Mononuclear cell (primary cell): Measurements from ENCODE around the gene KRTAP20-2. TPM values are rescaled to one million over a fixed set of nuclear protein-coding genes. Genes with fewer than 3 reads are reported as not detected.

ENCODE experiments used
- H3K27me3 ChIP-seq: 2 replicates; pipeline ENCODE4 v1.6.0; 2011; ENCODE audit warnings: low read length, control low read depth; ENCODE audit not compliant: insufficient read depth
- H3K4me1 ChIP-seq: 2 replicates; pipeline ENCODE4 v1.5.1; 2011; ENCODE audit warnings: mild to moderate bottlenecking, low read length, control low read depth; ENCODE audit not compliant: insufficient read depth
- H3K4me3 ChIP-seq: 2 replicates; pipeline ENCODE4 v1.5.1; 2011; ENCODE audit warnings: mild to moderate bottlenecking, low read length, moderate library complexity
- H3K9me3 ChIP-seq: 2 replicates; pipeline ENCODE4 v1.5.1; 2011; ENCODE audit warnings: low read depth, mild to moderate bottlenecking, control low read depth, low read length
- total RNA-seq: library from RNA; depleted of rRNA; stranded (reverse); fragments of >200 nt; gene quantifications from one replicate; pipeline ENCODE4 v1.2.3, GENCODE V29; 2012

Gene KRTAP20-2
- total RNA-seq, 1 donor, result not detected

DNA sequence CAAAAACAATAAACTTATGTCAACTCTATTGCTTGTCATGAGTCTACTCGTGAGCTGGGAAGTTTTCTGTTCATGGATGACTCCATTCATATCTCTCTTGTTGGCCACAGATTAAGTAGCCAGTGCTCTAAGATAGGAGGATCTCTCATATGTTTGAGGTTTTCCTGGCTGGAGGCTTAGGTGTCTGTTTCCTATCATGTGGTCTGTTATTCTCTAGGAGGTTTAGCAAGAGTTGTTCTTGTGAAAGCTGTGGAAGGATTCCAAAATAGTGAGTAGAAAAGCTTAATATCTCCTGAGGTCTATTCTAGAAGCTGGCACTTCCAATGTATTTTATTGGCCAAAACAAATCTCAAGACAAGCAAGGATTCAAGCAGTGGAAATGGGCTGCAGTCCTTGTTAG lies 5.8 kb upstream of the KRTAP20-2 start:
- H3K9me3 ChIP-seq, result peaks cover under 1% of the 10 kb centered on the region
- no peaks in the 10 kb centered on the region for H3K27me3 ChIP-seq
- H3K4me3 ChIP-seq, result no peak overlapping the region
- H3K4me1 ChIP-seq, result no peaks in the 10 kb centered on the region

GRCh38 chr21:30638686-30639085 lies 3.7 kb downstream of the KRTAP20-2 start:
- Histone ChIP-seq H3K4me1 (no peaks in the 10 kb centered on the region), H3K9me3 (peaks cover 5% of the 10 kb centered on the region), H3K4me3 (no peak overlapping the region), H3K27me3 (no peaks in the 10 kb centered on the region)

- no peak within 1 kb of the TSS for H3K4me3 ChIP-seq
- no peaks in the 10 kb centered on the region for H3K4me1 ChIP-seq
- H3K27me3 ChIP-seq, result no peaks in the 10 kb centered on the region
- H3K9me3 ChIP-seq, result no peaks in the 10 kb centered on the region
These were observed 7.6 kb downstream of the KRTAP20-2 start, which contains the start of gene KRTAP20-3 for GRCh38 chr21:30642564-30642963. TSS of gene KRTAP20-3 (plus strand) at chr21:30642864.

GRCh38 chr21:30646904-30647414 lies 12.0 kb downstream of the KRTAP20-2 start:
- H3K4me1 ChIP-seq, result no peaks in the 10 kb centered on the region
- H3K4me3 ChIP-seq, result no peak overlapping the region
- H3K9me3 ChIP-seq, result no peaks in the 10 kb centered on the region
- H3K27me3 ChIP-seq, result no peaks in the 10 kb centered on the region

DNA sequence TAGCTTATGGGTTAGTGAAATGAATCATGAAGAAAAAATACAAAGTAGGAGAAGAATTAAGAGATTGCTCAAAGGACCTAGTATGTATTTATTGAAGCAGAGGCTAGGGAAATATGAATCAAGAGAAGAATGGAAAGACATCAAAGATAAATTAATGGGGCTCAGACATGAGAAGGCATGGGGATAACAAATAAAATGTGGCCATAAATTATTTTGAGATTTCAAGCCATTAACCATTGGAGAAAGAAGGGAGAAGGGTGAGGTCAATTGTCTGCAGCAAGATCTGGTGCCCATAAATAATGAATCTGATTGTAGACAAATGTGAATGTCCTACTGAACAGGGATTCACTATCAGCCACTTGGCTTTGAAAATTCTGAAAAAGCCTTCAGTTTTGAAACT lies 17.9 kb downstream of the KRTAP20-2 start:
- Histone ChIP-seq H3K4me3 (no peak overlapping the region), H3K27me3 (no peaks in the 10 kb centered on the region), H3K4me1 (no peaks in the 10 kb centered on the region), H3K9me3 (no peaks in the 10 kb centered on the region)

DNA sequence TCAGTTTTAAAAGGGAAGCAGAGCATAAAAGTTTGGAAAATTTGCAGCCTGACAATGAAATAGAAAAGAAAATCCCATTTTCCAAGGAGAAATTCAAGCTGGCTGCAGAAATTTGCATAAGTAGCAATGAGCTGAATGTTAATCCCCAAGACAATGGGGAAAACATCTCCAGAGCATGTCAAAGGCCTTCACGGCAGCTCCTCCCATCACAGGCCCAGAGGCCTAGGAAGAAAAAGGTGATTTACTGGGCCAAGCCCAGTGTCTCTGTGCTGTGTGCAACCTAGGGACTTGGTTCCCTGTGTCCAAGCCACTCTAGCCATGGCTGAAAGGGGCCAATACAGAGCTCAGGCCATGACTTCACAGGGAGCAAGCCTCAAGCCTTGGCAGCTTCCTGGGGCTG lies 33.8 kb downstream of the KRTAP20-2 start:
- Histone ChIP-seq H3K4me3 (no peak overlapping the region), H3K9me3 (no peaks in the 10 kb centered on the region), H3K4me1 (no peaks in the 10 kb centered on the region), H3K27me3 (no peaks in the 10 kb centered on the region)

- Histone ChIP-seq H3K27me3 (no peaks in the 10 kb centered on the region), H3K9me3 (no peaks in the 10 kb centered on the region), H3K4me1 (no peaks in the 10 kb centered on the region), H3K4me3 (no peak overlapping the region)
These were observed 38.1 kb downstream of the KRTAP20-2 start for GRCh38 chr21:30672985-30673650.

DNA sequence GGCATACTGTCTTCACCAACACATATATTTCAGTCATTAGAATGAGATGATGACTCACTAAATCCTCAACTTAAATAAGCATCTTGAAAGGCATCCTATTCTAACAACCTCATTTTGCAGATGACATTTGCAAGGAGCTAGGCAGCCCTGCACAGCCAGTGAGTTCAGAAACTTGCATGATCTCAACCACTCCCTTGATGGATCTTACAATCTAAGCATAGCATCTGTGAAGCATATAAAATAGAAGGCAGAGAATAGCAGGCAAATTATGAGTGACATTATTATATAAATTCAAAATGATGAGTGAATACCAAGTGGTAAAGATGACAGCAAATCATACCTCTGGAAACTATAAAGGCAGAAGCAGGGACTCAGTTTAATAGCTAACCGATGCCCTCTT lies 39.3 kb downstream of the KRTAP20-2 start:
- no peaks in the 10 kb centered on the region for H3K4me1 ChIP-seq
- no peak overlapping the region for H3K4me3 ChIP-seq
- H3K27me3 ChIP-seq, result no peaks in the 10 kb centered on the region
- H3K9me3 ChIP-seq, result peaks cover 5% of the 10 kb centered on the region

DNA sequence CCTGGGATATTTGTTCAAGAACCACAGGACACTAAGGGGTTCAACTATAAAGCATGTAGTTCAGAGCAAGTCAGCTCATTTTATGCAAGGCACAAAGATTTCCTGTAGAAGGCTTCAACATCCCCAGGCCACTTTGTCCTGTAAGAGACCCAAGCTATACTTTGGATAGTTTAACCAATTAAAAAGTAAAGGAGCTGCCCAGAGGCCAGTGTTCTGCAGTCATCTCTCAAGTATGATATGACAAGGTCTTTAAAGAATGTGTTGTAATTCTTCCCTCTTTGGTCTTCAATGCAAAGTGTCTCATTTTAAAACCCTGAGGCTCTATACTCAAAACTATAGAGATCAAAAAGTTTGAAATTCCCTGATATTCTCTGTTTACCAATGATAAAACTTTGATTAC lies 41.7 kb downstream of the KRTAP20-2 start:
- no peaks in the 10 kb centered on the region for H3K27me3 ChIP-seq
- H3K4me3 ChIP-seq, result no peak overlapping the region
- peaks cover 5% of the 10 kb centered on the region for H3K9me3 ChIP-seq
- no peaks in the 10 kb centered on the region for H3K4me1 ChIP-seq

GRCh38 chr21:30680586-30680985 lies 45.6 kb downstream of the KRTAP20-2 start:
- peaks cover 5% of the 10 kb centered on the region for H3K9me3 ChIP-seq
- H3K4me1 ChIP-seq, result no peaks in the 10 kb centered on the region
- no peak overlapping the region for H3K4me3 ChIP-seq
- no peaks in the 10 kb centered on the region for H3K27me3 ChIP-seq

DNA sequence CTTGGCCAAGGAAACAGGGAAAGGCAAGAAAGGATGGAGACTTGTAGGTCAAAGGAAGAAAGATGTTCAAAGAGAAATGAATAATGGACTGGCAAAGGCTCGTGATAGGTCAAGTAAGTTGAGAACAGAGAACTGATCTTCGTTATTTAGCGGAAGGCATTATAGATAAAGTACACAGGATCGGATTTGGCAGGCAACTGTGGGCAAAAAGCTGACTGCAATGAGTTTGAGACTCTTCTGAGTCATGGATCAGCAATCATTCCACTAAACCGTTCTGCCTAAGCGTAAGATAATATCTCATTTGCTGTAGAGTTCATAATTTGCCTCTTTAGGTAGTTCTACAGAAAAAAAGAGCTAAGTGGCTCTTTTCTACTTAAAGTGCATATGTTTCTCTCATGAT lies 49.5 kb downstream of the KRTAP20-2 start:
- Histone ChIP-seq H3K27me3 (no peaks in the 10 kb centered on the region), H3K4me1 (no peaks in the 10 kb centered on the region), H3K4me3 (no peak overlapping the region), H3K9me3 (no peaks in the 10 kb centered on the region)

Other genes with a start within 250 kb of the KRTAP20-2 start
- gene KRTAP13-1, start 239.2 kb upstream of the KRTAP20-2 start, total RNA-seq, result not detected
- gene KRTAP13-3, start 209.3 kb upstream of the KRTAP20-2 start, total RNA-seq, result not detected
- gene KRTAP13-4, start 205.0 kb upstream of the KRTAP20-2 start, total RNA-seq, result not detected
- not detected for gene KRTAP15-1, start 194.9 kb upstream of the KRTAP20-2 start, total RNA-seq
- gene KRTAP19-1, start 154.8 kb upstream of the KRTAP20-2 start, total RNA-seq, result not detected
- not detected for gene KRTAP19-2, start 147.8 kb upstream of the KRTAP20-2 start, total RNA-seq
- not detected for gene KRTAP19-3, start 143.2 kb upstream of the KRTAP20-2 start, total RNA-seq
- gene KRTAP19-4, start 138.0 kb upstream of the KRTAP20-2 start, total RNA-seq, result not detected
- gene KRTAP19-5, start 133.1 kb upstream of the KRTAP20-2 start, total RNA-seq, result not detected
- not detected for gene KRTAP19-6, start 93.3 kb upstream of the KRTAP20-2 start, total RNA-seq
- not detected for gene KRTAP19-7, start 73.9 kb upstream of the KRTAP20-2 start, total RNA-seq
- gene KRTAP22-2, start 44.8 kb upstream of the KRTAP20-2 start, total RNA-seq, result not detected
- not detected for gene KRTAP6-3, start 42.8 kb upstream of the KRTAP20-2 start, total RNA-seq
- not detected for gene KRTAP6-2, start 36.3 kb upstream of the KRTAP20-2 start, total RNA-seq
- not detected for gene KRTAP22-1, start 34.1 kb upstream of the KRTAP20-2 start, total RNA-seq
- not detected for gene KRTAP6-1, start 21.3 kb upstream of the KRTAP20-2 start, total RNA-seq
- gene KRTAP20-1, start 18.8 kb upstream of the KRTAP20-2 start, total RNA-seq, result not detected
- gene KRTAP20-4, start 14.6 kb upstream of the KRTAP20-2 start, total RNA-seq, result not detected
- gene KRTAP20-3, start 7.7 kb downstream of the KRTAP20-2 start, total RNA-seq, result not detected
- gene KRTAP21-3, start 83.6 kb downstream of the KRTAP20-2 start, total RNA-seq, result not detected
- gene KRTAP21-2, start 112.1 kb downstream of the KRTAP20-2 start, total RNA-seq, result not detected
- gene KRTAP21-1, start 120.2 kb downstream of the KRTAP20-2 start, total RNA-seq, result not detected
- not detected for gene KRTAP8-1, start 178.1 kb downstream of the KRTAP20-2 start, total RNA-seq
- gene KRTAP7-1, start 194.6 kb downstream of the KRTAP20-2 start, total RNA-seq, result not detected
- not detected for gene KRTAP11-1, start 246.4 kb downstream of the KRTAP20-2 start, total RNA-seq